Endothelial cell of umbilical vein (primary cell): Measurements from ENCODE around the gene MAPK8. TPM values are rescaled to one million over a fixed set of nuclear protein-coding genes. Genes with fewer than 3 reads are reported as not detected.

Experiments used
- BruUV-seq: library from RNA; stranded (reverse); fragments of 400-500 nt; replicated peaks from 2 replicates; lab custom pipeline; 2021; lab: Mats Ljungman, UMichigan
- CTCF ChIA-PET: fragments of 300-600, 350-600 bp; sonication (Branson Sonifier 250); formaldehyde crosslinking; loops from one replicate; lab custom pipeline; 2021; ENCODE audit warnings: antibody characterized with exemption, inconsistent platforms; lab: Charles Lee
- POLR2A ChIA-PET: fragments of 300-600, 350-600 bp; sonication (Branson Sonifier 250); formaldehyde crosslinking; loops from one replicate; lab custom pipeline; 2021; ENCODE audit warnings: antibody characterized with exemption, inconsistent platforms; lab: Charles Lee
- DNase-seq: peaks from one replicate; pipeline ENCODE4 v3.0.0-alpha.2; 2011; ENCODE audit warnings: low read depth, low spot score
- FAIRE-seq: peaks from 2 replicates; lab custom pipeline; 2011; peaks lifted over from hg19 to GRCh38; lab: Jason Lieb, UNC
- H2AFZ ChIP-seq: 2 replicates; pipeline ENCODE4 v1.6.0; 2012; ENCODE audit warnings: low read depth, low read length, control low read depth, inconsistent platforms
- H3K27ac ChIP-seq: 2 replicates; pipeline ENCODE4 v1.5.1; 2011; ENCODE audit warnings: low read depth, mild to moderate bottlenecking, control low read depth, low read length, moderate library complexity; ENCODE audit not compliant: insufficient read depth
- H3K27me3 ChIP-seq, 2 experiments: 2 replicates each; pipeline versions ENCODE4 v1.6.0 to v1.6.1; 2011; ENCODE audit warnings: low read length in 2 of 2, mixed read lengths in 1 of 2; ENCODE audit not compliant: control insufficient read depth in 2 of 2, insufficient read depth in 2 of 2
- H3K36me3 ChIP-seq, 2 experiments: 2 replicates in 1 of 2; 3 replicates in 1 of 2; pipeline ENCODE4 v1.5.1; 2011; ENCODE audit warnings: low read length in 2 of 2, mild to moderate bottlenecking in 1 of 2, moderate library complexity in 1 of 2; ENCODE audit not compliant: control insufficient read depth in 2 of 2, insufficient read depth in 2 of 2; ENCODE audit errors: extremely low read depth in 1 of 2
- H3K4me1 ChIP-seq: 3 replicates; pipeline ENCODE4 v1.5.1; 2011; ENCODE audit warnings: mild to moderate bottlenecking, low read length; ENCODE audit not compliant: control insufficient read depth, insufficient read depth; ENCODE audit errors: extremely low read depth
- H3K4me2 ChIP-seq: 2 replicates; pipeline ENCODE4 v1.6.1; 2011; ENCODE audit warnings: low read length, control low read depth, mixed read lengths; ENCODE audit not compliant: insufficient read depth
- H3K4me3 ChIP-seq, 3 experiments: fragments of 200-600 bp in 1 of 3; sonication (generic), shearing (Covaris generic) in 1 of 3; replicated peaks in 1 of 3; 2 replicates each; pipeline ENCODE4 v1.5.1; 2011 to 2016; ENCODE audit warnings: control low read depth in 3 of 3, low read length in 3 of 3, mild to moderate bottlenecking in 2 of 3, inconsistent platforms in 1 of 3, low read depth in 1 of 3, moderate library complexity in 1 of 3; ENCODE audit not compliant: insufficient read depth in 1 of 3
- H3K79me2 ChIP-seq: 2 replicates; pipeline ENCODE4 v1.6.0; 2012; ENCODE audit warnings: low read length, inconsistent platforms; ENCODE audit not compliant: control insufficient read depth, insufficient read depth
- H3K9ac ChIP-seq: replicated peaks from 2 replicates; pipeline ENCODE3; 2011; ENCODE audit warnings: low read length, control low read depth; ENCODE audit not compliant: insufficient read depth; ENCODE audit errors: extremely low read depth
- H3K9me1 ChIP-seq: replicated peaks from 3 replicates; pipeline ENCODE4 v1.6.0; 2011; ENCODE audit warnings: mild to moderate bottlenecking, low read length; ENCODE audit not compliant: control insufficient read depth, insufficient read depth; ENCODE audit errors: extremely low read depth
- H3K9me3 ChIP-seq: replicated peaks from 2 replicates; pipeline ENCODE4 v1.5.1; 2012; ENCODE audit warnings: low read length, inconsistent platforms; ENCODE audit not compliant: control insufficient read depth, insufficient read depth
- H4K20me1 ChIP-seq: replicated peaks from 2 replicates; pipeline ENCODE3; 2011; ENCODE audit warnings: mild to moderate bottlenecking, low read length; ENCODE audit not compliant: control insufficient read depth, insufficient read depth; ENCODE audit errors: extremely low read depth
- JUN ChIP-seq: IDR thresholded peaks from 2 replicates; pipeline ENCODE4 v1.6.1; 2011; ENCODE audit warnings: borderline replicate concordance, low read depth; ENCODE audit not compliant: insufficient read length, insufficient read depth
- MYC ChIP-seq: IDR thresholded peaks from one replicate; pipeline ENCODE4 v1.6.1; 2011; ENCODE audit warnings: mild to moderate bottlenecking, low read depth, low read length
- POLR2AphosphoS5 ChIP-seq: IDR thresholded peaks from 2 replicates; pipeline ENCODE4 v1.6.1; 2012; ENCODE audit warnings: low read depth, mild to moderate bottlenecking, control low read depth, low read length, moderate library complexity; ENCODE audit not compliant: insufficient read depth
- dilution Hi-C: fragments of 300-500 bp; cut with MboI; formaldehyde crosslinking; loops from one replicate; pipeline ENCODE4 v1.15.0; 2019; ENCODE audit warnings: low sequenced_read_pairs; ENCODE audit not compliant: extremely low pct_ligation_motif_present
- intact Hi-C: fragments of 100-400 bp; cut with micrococcal nuclease; formaldehyde crosslinking; loops from one replicate; pipeline ENCODE4 v1.10.0; 2022
- polyA plus RNA-seq, 4 experiments: library from polyadenylated mRNA; depleted of rRNA in 3 of 4; stranded (reverse) in 3 of 4; unstranded in 1 of 4; fragments of >200 nt; gene quantifications; 2 replicates each; pipeline versions ENCODE4 v1.2.1 to v1.2.3, GENCODE V29; 2011 to 2012; ENCODE audit warnings: missing spikeins in 1 of 4
- total RNA-seq: library from RNA; stranded (reverse); gene quantifications from 2 replicates; pipeline ENCODE4 v1.2.3, GENCODE V29; 2021

MAPK8 gene
- total and polyA plus RNA-seq, 2 donors (not counting 3 experiments of a cell fraction or from before 2014, with no cell fraction given): 25.3 to 56.2 TPM

DNA sequence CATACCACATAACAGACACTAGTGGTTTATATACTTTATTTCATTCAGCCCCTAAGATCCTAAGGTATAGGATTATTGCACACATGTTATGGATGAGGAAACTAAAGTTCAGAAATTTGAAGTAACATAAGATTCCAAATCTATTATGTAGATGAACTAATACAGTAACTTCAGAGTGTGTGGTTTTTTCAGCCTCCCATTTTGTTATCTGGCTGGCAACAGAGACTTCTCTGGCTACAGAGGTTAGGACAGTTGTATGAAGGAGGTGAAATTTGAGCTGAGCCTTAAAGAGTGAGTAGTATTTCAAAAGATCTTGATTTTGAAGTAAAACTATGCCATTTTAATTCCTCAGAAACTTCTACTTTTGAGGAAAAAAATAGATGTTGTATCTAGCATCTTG lies 125.4 kb downstream of the MAPK8 start:
- Histone ChIP-seq H3K9me3 (no peaks in the 10 kb centered on the region), H3K9ac (no peak overlapping the region), H3K27me3 (no peaks in the 10 kb centered on the region), H3K9me1 (peaks cover 4% of the 10 kb centered on the region), H3K27ac (no peak overlapping the region), H3K36me3 (peaks cover 5 to 9% of the 10 kb centered on the region in 2 experiments), H3K4me2 (no peak overlapping the region), H2AFZ (no peak overlapping the region), H3K4me3 (no peak overlapping the region), H4K20me1 (no peaks in the 10 kb centered on the region), H3K4me1 (peaks cover 10% of the 10 kb centered on the region), H3K79me2 (no peaks in the 10 kb centered on the region)
- no peak for DNase-seq
- TF ChIP-seq MYC (no peak), JUN (no peak)
- BruUV-seq: no TSS peak
- dilution Hi-C loops (no loop called here), intact Hi-C loops (no loop called here)
- FAIRE-seq: no peak
- POLR2A ChIA-PET: no interaction called here
- CTCF ChIA-PET: interaction anchor here (1.0 to 1.6 kb wide), 3 partner anchors 8 to 68 kb away, joined by 3 to 5 read pairs (median 4); no protein-coding TSS in a partner anchor

DNA sequence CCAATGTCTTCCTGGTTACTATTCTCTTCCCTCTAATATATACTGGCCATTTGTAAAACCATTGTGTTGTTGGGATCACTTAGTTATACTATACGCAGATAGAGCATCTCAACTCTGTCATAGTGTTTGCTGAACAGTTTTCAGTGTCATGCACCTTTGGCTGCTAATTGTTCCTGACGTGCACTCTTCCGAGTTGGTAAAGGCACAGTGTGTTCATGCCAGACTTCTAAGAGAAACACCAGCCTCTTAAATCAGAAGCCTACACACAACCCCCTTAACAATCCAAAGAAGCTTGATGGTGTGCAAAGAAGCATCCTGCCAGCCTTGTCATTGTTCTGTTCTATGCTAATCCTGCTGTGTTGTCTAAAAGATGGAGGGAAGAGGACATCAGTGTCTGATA lies 131.1 kb downstream of the MAPK8 start:
- H3K27me3 ChIP-seq: no peaks in the 10 kb centered on the region
- peaks cover 4% of the 10 kb centered on the region for H3K9me1 ChIP-seq
- H3K4me1 ChIP-seq: no peaks in the 10 kb centered on the region
- H2AFZ ChIP-seq: no peak overlapping the region
- no peak overlapping the region for H3K4me2 ChIP-seq
- ChIA-PET CTCF (interaction anchor here (0.9 to 2.5 kb wide), 3 partner anchors 74 to 218 kb away, joined by 3 to 11 read pairs (median 11); no protein-coding TSS in a partner anchor), POLR2A (no interaction called here)
- H3K9ac ChIP-seq: no peak overlapping the region
- BruUV-seq: no TSS peak
- no peak overlapping the region for H3K4me3 ChIP-seq
- TF ChIP-seq POLR2AphosphoS5: no peak
- FAIRE-seq (no peak), DNase-seq (no peak)
- no peaks in the 10 kb centered on the region for H3K9me3 ChIP-seq
- H3K79me2 ChIP-seq: no peaks in the 10 kb centered on the region
- dilution Hi-C loops: no loop called here
- no peak overlapping the region for H3K27ac ChIP-seq
- intact Hi-C loops: no loop called here
- no peaks in the 10 kb centered on the region for H4K20me1 ChIP-seq
- peaks cover 6 to 10% of the 10 kb centered on the region in 2 experiments for H3K36me3 ChIP-seq
